Activated naive CD8-positive, alpha-beta T cell treated with anti-CD3 and anti-CD28 coated beads, Interleukin-2, amount 50 U/mL, for 24 hours (primary cell): ENCODE measurements around the gene SNAPIN.

Experiments used
- ATAC-seq: fragments of 150-1000 bp; cut with Tn5 transposase; one replicate; pipeline ENCODE4 v1.10.0; 2021
- DNase-seq: peaks from one replicate; pipeline ENCODE4 v3.0.0; 2021
- H3K27ac Mint-ChIP-seq: one replicate; pipeline ENCODE4 v1.8.0; 2021; ENCODE audit warnings: mild to moderate bottlenecking, mixed read lengths
- H3K27me3 Mint-ChIP-seq: one replicate; pipeline ENCODE4 v1.8.0; 2021; ENCODE audit warnings: mixed read lengths
- H3K36me3 Mint-ChIP-seq: one replicate; pipeline ENCODE4 v1.8.0; 2021; ENCODE audit warnings: low read depth, mixed read lengths
- H3K4me1 Mint-ChIP-seq: one replicate; pipeline ENCODE4 v1.8.0; 2021; ENCODE audit warnings: mixed read lengths
- H3K4me3 Mint-ChIP-seq: one replicate; pipeline ENCODE4 v1.8.0; 2021; ENCODE audit warnings: mild to moderate bottlenecking, moderate library complexity, mixed read lengths
- H3K9me3 Mint-ChIP-seq: one replicate; pipeline ENCODE4 v1.8.0; 2021; ENCODE audit warnings: mixed read lengths

The SNAPIN gene

DNA sequence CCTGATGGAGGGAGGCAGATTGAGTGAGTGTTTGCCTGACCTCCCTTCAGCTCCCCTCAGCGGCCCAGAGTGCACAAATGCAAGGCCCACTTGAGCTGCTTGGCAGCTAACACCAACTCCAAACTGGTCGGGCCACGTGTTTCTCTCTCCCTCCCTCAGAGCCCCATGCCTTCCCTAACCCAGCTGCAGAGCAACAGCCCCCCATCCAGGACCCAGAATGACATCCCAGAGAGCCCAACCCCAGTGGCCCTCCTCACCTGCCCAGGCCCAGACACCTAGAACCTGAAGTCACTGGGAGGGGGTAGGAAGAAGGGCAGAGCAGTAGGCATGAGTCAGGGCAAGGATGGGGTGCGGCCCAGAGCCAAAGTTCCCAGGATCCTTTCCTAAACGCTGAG, 41.6 kb upstream of the SNAPIN start:
- H3K36me3 Mint-ChIP-seq: no peaks in the 10 kb centered on the region
- no peak for ATAC-seq
- H3K27me3 Mint-ChIP-seq: no peaks in the 10 kb centered on the region
- peaks cover 3% of the 10 kb centered on the region for H3K4me1 Mint-ChIP-seq
- no peak overlapping the region for H3K4me3 Mint-ChIP-seq
- no peak for DNase-seq
- H3K9me3 Mint-ChIP-seq: no peaks in the 10 kb centered on the region
- H3K27ac Mint-ChIP-seq: no peak overlapping the region

DNA sequence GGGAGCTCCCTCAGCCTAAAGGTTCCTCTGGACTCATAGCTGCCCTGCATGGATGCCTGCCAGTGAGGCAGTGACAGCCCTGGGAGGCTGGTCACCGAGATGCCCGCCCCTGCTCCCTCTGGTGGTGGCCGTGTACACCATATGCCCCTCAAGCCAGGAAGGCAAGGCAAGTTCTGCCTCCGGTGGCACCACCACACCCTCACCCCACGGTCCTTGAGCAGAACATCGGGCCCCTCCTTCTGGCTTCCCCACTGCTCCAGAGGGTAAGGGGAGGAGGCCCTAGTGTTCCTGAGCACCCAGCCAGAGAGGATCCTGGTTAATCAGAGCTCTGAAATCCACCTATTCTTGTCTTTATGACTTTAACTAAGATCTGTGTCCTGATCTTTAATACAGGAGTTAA, 40.8 kb upstream of the SNAPIN start:
- Mint-ChIP-seq H3K36me3 (no peaks in the 10 kb centered on the region), H3K4me3 (no peak overlapping the region), H3K27ac (no peak overlapping the region), H3K9me3 (no peaks in the 10 kb centered on the region), H3K4me1 (peaks cover 3% of the 10 kb centered on the region), H3K27me3 (no peaks in the 10 kb centered on the region)
- DNase-seq: peak; percentile 73
- peak; percentile 80 for ATAC-seq

DNA sequence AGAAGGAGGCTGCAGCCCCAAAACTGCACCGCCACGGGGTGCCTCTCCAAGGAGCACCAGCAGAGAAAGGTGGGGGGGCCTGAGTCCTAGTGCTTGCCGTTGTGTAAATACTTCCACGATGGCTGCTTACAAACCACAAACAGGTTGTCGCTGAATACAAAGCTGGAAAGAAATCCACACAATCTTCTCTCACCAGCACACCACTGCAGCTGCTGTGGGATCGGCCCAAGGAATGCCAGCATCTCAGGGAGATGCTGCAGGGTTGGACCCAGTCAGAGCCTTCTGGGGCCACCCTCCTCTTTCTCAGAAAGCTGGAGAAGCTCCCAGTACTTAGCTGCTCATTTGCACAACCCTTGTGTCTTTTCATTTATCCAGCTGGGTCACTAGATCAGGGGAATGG, 39.3 kb upstream of the SNAPIN start:
- Mint-ChIP-seq H3K4me3 (no peak overlapping the region), H3K9me3 (no peaks in the 10 kb centered on the region), H3K36me3 (no peaks in the 10 kb centered on the region), H3K4me1 (peaks cover 3% of the 10 kb centered on the region), H3K27ac (no peak overlapping the region), H3K27me3 (no peaks in the 10 kb centered on the region)
- ATAC-seq: no peak
- DNase-seq: no peak

DNA sequence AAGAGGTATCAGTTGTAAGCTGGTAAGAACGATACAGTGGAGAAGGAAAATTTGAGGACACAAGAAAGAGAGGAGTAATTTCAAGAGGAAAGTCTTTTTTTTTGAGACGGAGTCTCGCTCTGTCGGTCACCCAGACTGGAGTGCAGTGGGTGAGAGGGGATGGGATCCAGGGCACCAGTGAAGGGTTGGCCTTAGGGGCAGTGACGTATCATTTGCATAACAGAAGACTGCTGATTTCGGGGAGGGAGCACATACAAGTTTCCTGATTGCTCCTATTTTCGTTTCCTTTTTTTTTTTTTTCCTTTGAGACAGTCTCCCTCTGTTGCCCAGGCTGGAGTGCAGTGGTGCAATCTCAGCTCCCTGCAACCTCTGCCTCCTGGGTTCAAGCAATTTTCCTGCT, 35.4 kb upstream of the SNAPIN start:
- Mint-ChIP-seq H3K36me3 (no peaks in the 10 kb centered on the region), H3K27me3 (peaks cover 12% of the 10 kb centered on the region), H3K27ac (no peak overlapping the region), H3K9me3 (no peaks in the 10 kb centered on the region), H3K4me1 (peaks cover 4% of the 10 kb centered on the region), H3K4me3 (no peak overlapping the region)
- DNase-seq (no peak), ATAC-seq (no peak)

DNA sequence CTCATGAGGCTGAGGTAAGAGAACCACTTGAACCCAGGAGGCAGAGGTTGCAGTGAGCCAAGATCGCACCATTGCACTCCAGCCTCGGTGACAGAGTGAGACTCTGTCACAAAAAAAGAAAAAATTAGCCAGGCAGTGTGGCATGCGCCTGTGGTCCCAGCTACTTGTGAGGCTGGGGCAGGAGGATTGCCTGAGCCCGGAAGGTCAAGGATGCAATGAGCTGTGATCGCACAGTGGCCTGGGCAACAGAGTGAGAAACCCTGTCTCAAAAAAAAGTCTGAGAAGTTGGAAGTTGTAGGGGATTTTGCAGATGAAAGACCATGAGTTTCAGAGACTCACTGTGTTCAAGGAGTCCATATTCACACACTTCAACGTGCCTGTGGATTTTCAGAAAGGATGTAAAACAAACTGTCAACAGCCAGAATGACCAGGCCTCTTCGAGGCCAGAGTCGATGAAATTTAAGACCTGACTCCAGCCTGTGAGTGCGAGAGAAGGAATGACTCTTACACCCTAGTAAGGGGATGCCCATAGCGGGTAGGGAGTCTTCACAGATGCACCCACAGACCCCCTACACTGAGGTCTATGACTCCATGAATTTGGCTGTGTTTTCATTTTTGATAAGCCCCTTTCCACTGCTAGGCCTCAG, 33.4 kb upstream of the SNAPIN start:
- no peak for DNase-seq
- no peak for ATAC-seq
- Mint-ChIP-seq H3K9me3 (no peaks in the 10 kb centered on the region), H3K4me3 (no peak overlapping the region), H3K4me1 (peaks cover 6% of the 10 kb centered on the region), H3K36me3 (no peaks in the 10 kb centered on the region), H3K27me3 (peaks cover 12% of the 10 kb centered on the region), H3K27ac (no peak overlapping the region)

DNA sequence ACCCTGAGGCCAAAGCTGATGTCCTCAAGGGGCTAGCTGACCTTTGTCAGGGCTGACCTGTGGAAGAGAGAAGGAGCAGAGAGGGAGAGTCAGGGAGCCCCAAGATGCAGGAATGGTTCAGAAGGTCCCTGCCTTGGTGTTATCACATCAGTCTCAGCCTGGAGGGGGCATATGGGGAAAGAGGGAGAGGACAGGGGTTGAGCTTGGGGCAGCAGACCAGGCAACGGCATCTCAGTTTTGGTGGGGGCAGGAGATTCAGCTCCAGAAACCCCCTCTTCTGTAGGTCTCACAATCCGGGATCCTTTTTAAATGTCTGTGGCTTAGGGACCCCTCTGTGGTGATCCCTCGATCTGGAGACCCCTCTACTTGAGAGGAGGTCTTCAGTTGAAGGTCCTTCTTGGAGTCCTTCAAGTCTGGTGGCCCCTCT, 32.0 kb upstream of the SNAPIN start:
- H3K27me3 Mint-ChIP-seq: peaks cover 12% of the 10 kb centered on the region
- DNase-seq (no peak), ATAC-seq (no peak)
- H3K4me3 Mint-ChIP-seq: no peak overlapping the region
- peaks cover 15% of the 10 kb centered on the region for H3K4me1 Mint-ChIP-seq
- H3K9me3 Mint-ChIP-seq: no peaks in the 10 kb centered on the region
- H3K27ac Mint-ChIP-seq: no peak overlapping the region
- H3K36me3 Mint-ChIP-seq: no peaks in the 10 kb centered on the region

DNA sequence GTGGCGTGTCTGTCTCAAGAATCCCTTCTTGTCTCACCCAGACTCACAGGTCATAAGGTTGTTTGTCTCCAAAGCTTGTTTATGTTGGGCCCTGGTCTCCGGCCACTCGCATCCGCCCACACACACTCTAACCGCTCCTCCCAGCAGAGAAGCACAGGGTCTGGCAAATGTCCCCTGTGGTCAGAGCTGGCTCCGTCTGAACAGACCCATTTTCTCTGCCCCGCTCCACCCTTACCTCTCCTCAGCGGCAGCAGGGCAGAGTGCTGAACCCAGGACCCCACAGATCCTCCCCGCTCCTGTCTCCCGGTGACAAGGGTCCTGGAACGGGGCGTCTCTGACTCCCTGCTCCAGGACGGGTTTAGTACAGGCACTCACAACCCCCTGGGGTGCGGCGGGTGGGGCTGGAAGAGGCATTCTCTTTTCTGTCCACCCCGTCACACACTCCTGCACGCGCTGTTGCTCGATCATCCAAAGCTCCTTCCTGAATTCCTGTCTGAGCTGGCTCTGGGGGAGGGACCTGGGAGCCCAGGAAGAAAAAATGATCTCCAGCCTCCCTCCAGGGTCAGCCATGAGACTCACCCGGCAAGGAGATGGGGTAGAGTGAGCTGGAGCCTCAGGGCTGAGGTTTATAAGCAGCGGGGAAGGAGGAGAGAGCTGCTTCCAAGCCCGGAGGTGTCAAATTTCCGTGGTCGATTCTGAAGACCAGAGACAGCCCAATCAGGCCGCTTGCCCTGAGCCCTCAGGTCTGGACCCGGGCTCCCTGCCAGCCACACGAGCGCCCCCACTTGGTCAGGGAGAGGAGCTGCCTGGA, 31.4 kb upstream of the SNAPIN start, which contains the start of gene S100A13:
TSS of gene S100A13 (minus strand) at position 602 of the 811 bp plus-strand sequence. CDS start 1,033 bp downstream, outside the sequence.
- H3K36me3 Mint-ChIP-seq: peaks cover 2% of the 10 kb centered on the region
- no peaks in the 10 kb centered on the region for H3K9me3 Mint-ChIP-seq
- ATAC-seq (no peak), DNase-seq (no peak)
- peak within 1 kb of the TSS; percentile 33 for H3K4me3 Mint-ChIP-seq
- H3K27ac Mint-ChIP-seq: no peak within 1 kb of the TSS
- peaks cover 20% of the 10 kb centered on the region for H3K4me1 Mint-ChIP-seq
- H3K27me3 Mint-ChIP-seq: peaks cover 12% of the 10 kb centered on the region

DNA sequence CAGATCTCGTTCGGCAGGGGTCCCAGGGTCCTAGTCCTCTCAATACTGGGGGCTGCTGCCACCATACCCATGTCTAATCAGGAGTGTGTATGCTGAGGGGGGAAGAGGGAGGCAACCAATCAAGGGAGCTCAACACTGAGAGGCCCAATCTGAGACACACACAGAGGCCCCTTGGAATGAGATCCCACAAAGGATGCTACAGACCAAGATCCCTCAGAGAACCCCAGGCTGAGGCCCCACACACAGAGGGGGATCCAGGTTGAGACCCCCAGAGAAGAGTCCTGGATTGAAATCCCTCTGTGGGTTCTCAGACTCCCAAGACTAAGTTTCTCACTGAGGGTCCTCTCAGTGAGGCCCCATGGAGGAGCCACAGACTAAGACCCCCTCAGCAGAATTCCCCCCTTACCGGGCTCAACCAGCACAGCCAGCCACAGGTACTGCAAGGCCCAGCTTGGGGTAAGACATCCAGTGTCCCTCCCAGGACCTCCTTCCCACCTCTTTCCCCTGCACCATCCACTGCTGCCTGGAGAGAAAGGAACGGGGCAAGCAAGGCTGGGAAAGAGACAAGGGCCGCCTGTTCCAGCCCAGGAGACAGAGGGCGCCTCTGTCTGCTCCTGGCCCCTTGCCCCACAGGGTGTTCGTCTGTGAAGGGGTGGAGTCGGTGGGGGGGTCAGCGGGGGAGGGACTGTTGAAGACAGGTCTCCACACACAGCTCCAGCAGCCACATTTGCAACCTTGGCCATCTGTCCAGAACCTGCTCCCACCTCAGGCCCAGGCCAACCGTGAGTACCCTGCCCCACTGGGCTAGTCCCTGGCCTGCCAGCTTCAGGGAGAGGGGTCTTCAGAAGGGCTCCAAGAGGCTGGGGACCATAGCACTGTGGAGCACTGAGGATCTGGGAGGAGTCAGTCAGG, 30.5 kb upstream of the SNAPIN start, which contains the start of gene S100A1:
TSS of gene S100A1 (plus strand) at position 720 of the 912 bp plus-strand sequence. CDS start 2,088 bp downstream, outside the sequence.
- peaks cover 2% of the 10 kb centered on the region for H3K36me3 Mint-ChIP-seq

DNA sequence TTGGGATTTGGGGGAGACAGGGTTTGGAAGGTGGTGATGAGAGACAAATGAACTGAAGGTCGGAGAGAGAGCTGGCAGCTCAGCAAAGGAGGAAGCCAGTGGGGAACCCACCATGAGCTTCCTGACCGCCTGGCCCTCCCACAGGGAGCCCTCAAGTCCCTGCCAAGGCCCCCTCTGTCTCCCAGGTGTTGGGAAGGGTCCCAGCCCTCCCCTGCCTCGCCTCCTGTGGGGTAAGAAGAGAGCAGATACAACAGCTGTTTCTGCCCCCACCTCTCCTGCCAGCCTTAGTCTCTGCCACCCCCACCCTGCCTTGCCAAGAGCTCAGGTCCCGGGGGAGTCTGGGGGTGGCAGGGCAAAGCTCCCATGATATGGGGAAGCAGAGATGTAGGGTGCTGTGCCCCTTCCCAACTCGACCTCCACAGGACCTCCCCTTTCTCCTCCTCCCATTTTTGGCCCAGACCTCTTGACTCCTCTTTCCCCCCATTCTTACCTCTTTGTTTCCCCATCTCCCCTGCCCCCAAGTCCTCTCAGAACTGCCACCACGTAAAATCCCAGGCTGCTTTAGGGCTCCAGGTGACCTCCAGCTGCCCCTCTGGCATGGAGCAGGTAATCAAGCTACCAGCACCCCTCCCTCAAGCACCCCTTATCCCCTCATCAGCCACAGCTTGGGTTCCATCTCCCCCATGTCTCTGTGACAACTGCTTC, 29.7 kb upstream of the SNAPIN start:
- ATAC-seq (no peak), DNase-seq (no peak)
- Mint-ChIP-seq H3K36me3 (peaks cover 2% of the 10 kb centered on the region), H3K27ac (no peak overlapping the region), H3K9me3 (peaks cover 4% of the 10 kb centered on the region), H3K4me3 (no peak overlapping the region), H3K27me3 (peaks cover 12% of the 10 kb centered on the region), H3K4me1 (peaks cover 33% of the 10 kb centered on the region)

More for the DNA sequence above, 30.5 kb upstream of the SNAPIN start, which contains the start of gene S100A1:
- Mint-ChIP-seq H3K9me3 (no peaks in the 10 kb centered on the region), H3K4me1 (peaks cover 26% of the 10 kb centered on the region), H3K27ac (no peak within 1 kb of the TSS), H3K27me3 (peaks cover 12% of the 10 kb centered on the region), H3K4me3 (peak within 1 kb of the TSS; percentile 33)
- no peak for ATAC-seq
- DNase-seq: no peak

DNA sequence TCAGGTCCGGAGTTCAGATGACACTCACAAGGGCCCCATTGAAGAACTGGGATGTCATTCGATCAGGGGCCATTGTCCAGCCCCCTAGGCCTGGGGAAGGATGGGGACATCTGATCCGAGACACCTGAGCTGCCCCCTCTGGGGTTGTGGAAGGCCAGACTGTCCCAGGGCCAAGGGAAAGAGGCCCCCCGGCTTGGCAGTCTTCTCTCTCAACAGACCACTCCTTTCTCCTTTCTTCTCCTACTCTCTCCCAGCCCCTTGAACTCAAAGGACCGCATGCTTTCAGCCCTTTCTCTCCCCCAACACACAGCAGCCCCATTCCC, 29.2 kb upstream of the SNAPIN start:
- Mint-ChIP-seq H3K27ac (no peak overlapping the region), H3K4me3 (no peak overlapping the region), H3K4me1 (peaks cover 34% of the 10 kb centered on the region), H3K9me3 (peaks cover 4% of the 10 kb centered on the region), H3K27me3 (peaks cover 12% of the 10 kb centered on the region), H3K36me3 (peaks cover 4% of the 10 kb centered on the region)
- no peak for DNase-seq
- ATAC-seq: no peak

DNA sequence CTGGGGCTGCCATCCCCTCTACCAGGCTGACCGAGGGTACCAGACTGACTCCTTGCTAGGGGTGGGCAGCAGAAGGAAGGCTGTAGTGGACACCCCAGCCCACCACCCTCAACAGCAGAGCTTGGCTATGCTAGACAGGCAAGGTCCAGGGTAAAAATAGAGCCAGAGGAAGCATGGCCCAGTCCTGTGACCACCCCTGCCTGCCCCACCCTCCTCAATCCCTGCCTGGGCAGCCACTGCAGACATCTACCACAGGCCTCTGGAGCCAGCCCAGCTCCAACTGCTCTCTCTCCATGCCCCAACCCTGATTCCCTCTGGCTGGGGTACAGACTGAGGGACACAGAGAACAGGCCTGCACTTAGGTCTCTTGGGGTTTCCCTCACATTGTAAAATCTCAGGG, 28.5 kb upstream of the SNAPIN start:
- no peak for ATAC-seq
- no peak overlapping the region for H3K4me3 Mint-ChIP-seq

DNA sequence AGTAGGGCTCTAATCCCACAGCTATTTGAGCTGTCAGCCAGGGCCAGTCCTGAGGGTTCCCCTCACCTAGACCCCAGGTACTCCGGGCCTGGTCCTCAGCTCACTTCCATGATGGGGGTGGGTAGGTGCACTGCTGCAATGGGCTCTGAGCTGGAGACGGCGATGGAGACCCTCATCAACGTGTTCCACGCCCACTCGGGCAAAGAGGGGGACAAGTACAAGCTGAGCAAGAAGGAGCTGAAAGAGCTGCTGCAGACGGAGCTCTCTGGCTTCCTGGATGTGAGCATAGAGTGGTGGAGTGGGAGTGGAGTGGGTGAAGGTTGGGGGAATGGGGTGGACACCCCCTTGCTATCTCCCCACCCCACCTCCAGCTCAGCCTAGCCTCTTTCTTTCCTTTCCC, 28.1 kb upstream of the SNAPIN start:
- no peak for DNase-seq
- H3K36me3 Mint-ChIP-seq: peaks cover 9% of the 10 kb centered on the region
- peaks cover 4% of the 10 kb centered on the region for H3K9me3 Mint-ChIP-seq
- H3K4me1 Mint-ChIP-seq: peaks cover 36% of the 10 kb centered on the region
- peaks cover 12% of the 10 kb centered on the region for H3K27me3 Mint-ChIP-seq
- no peak for ATAC-seq
- no peak overlapping the region for H3K27ac Mint-ChIP-seq
- H3K4me3 Mint-ChIP-seq: no peak overlapping the region

More for the DNA sequence above, 28.5 kb upstream of the SNAPIN start:
- Mint-ChIP-seq H3K9me3 (peaks cover 4% of the 10 kb centered on the region), H3K36me3 (peaks cover 8% of the 10 kb centered on the region), H3K4me1 (peaks cover 35% of the 10 kb centered on the region), H3K27me3 (peaks cover 12% of the 10 kb centered on the region), H3K27ac (no peak overlapping the region)
- no peak for DNase-seq

DNA sequence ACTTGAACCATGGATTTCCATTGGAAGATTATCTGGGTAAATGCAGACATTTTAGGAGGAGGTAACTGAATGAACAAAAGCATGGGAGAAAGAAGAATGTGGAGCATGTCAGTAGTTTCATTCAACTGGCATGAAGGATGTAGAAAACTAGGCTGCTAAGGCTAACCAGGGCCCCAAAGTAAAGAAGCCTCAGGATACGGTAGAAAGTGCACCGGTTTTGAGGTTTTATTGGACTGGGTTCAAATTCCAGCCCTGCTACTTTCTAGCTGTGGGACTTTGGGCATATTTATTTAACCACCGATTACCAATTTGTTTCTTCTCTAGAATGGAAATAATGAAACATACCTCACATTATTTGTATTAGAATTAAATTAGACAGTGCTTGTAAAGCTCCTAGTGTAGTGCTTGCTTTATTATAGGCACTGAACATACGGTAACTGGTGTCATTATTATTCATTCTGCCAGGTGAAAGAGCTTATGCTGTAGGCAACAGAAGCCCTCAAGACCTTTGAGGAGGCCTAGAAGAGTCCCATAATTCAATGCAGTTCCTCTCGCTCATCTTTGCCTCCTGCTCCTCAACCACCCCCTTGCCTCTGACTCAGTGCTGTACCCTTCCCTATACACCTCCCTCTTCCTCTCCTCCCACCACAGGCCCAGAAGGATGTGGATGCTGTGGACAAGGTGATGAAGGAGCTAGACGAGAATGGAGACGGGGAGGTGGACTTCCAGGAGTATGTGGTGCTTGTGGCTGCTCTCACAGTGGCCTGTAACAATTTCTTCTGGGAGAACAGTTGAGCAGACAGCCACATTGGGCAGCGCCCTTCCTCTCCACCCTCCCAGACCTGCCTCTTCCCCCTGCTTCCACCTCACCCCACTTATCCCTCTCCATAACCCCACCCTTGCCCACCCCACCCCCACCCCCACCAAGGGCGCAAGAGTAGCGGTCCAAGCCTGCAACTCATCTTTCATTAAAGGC, 27.2 kb upstream of the SNAPIN start:
- H3K9me3 Mint-ChIP-seq: peaks cover 4% of the 10 kb centered on the region
- peaks cover 8% of the 10 kb centered on the region for H3K27me3 Mint-ChIP-seq
- peaks cover 16% of the 10 kb centered on the region for H3K36me3 Mint-ChIP-seq
- H3K4me1 Mint-ChIP-seq: peaks cover 41% of the 10 kb centered on the region
- no peak for DNase-seq
- no peak overlapping the region for H3K4me3 Mint-ChIP-seq
- ATAC-seq: peak; percentile 44
- H3K27ac Mint-ChIP-seq: peak overlapping the region; percentile 83
